GM21381 (cell line): Measurements from ENCODE around the gene PARN.

ENCODE experiments used
- ATAC-seq: cut with Tn5 transposase; IDR thresholded peaks from one replicate; pipeline ENCODE4 v1.9.1; 2021; ENCODE audit warnings: mild to moderate bottlenecking, moderate library complexity; ENCODE audit not compliant: unreplicated experiment

Gene PARN

DNA sequence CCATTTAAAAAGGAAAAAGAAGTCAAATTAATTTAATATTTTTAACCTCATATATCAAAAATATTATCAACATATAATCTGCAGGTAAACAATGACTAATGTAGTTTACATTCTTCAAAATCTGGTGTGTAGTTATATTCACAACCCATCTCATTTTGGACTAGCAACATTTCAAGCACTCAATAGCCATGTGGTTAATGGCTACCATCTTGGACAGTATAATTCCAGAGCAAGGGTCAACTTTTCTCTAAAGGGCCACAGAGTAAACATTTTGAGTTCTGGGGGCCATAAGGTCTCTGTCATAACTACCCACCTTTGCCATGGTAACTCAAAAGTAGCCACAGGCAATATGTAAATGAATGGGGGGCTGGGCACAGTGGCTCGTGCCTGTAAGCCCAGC lies 153.9 kb downstream of the PARN start:
- no peak for ATAC-seq

- ATAC-seq = no peak
Observed at GRCh38 chr16:14475370-14476139, 154.5 kb downstream of the PARN start.

GRCh38 chr16:14473488-14473887 lies 156.6 kb downstream of the PARN start:
- ATAC-seq = no peak

- no peak for ATAC-seq
Observed at GRCh38 chr16:14472357-14472756, 157.7 kb downstream of the PARN start.

DNA sequence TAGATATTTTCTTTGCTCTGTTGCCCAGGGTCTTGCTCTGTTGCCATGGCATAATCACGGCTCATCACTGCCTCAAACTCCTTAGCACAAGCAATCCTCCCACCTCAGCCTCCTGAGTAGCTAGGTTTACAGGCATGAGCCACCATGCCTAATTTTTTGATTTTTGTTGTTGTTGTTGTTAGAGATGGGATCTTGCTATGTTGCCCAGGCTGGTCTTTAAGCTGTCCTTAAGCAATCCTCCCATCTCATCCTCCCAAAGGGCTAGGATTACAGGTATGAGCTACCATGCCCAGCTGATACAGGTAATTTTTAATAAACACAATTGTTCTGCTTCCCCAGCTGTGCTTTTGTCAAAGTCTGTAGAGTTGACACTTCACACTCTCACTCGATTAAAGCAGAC lies 159.3 kb downstream of the PARN start:
- no peak for ATAC-seq

DNA sequence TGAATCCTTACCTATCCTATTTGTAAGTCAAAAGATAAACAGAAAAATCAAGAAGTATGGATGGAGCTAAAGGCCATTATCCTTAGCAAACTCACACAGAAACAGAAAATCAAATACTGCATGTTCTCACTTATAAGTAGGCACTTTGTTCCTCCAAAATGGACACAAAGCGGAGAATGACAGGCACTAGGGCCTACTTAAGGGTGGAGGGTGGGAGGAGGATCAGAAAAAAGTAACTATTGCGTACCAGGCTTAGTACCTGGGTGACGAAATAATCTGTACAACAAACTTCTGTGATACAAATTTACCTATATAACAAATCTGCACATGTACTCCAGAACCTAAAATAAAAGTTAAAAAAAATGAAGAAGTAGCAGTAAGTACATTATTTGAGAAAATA lies 164.3 kb downstream of the PARN start:
- ATAC-seq = no peak

DNA sequence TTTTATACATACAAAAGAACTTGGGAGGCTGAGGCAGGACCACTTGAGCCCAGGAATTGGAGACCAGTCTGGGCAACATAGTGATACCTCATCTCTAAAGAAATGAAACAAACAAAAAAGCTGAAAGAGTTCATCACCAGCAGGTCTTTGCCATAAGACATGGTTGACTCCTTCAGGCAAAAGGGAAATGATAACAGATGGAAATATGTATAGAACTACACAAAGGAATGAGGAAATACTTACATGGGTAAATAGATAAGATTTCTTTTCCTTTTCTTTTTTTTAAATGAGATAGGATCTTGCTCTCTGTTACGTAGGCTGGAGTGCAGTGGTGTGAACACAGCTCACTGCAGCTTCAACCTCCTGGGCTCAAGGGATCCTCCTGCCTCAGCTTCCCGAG lies 165.3 kb downstream of the PARN start:
- ATAC-seq = no peak

GRCh38 chr16:14464192-14464591 lies 165.9 kb downstream of the PARN start:
- ATAC-seq = no peak

- ATAC-seq = no peak
Observed at GRCh38 chr16:14462811-14463210, 167.2 kb downstream of the PARN start.

DNA sequence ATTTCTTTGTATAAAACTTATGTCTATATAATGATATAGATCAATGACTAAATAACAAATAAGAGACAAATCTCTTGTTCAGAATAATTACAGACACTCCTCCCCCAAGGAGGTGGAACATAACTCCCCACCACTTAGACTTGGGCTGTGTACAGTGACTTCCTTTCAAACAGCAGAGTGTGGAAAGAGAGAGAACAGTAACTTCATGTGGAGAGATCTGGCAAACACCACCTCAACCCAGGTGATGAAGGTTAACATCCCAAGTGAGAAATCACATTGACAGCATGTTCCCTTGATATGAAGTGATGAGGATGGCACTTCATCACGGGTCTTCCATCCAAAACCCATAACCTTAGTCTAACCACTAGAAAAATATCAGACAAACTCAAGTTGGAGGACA lies 169.3 kb downstream of the PARN start:
- no peak for ATAC-seq

- no peak for ATAC-seq
Observed at GRCh38 chr16:14458576-14458975, 171.5 kb downstream of the PARN start.

- ATAC-seq = no peak
Observed at GRCh38 chr16:14456793-14457481, 173.1 kb downstream of the PARN start.

DNA sequence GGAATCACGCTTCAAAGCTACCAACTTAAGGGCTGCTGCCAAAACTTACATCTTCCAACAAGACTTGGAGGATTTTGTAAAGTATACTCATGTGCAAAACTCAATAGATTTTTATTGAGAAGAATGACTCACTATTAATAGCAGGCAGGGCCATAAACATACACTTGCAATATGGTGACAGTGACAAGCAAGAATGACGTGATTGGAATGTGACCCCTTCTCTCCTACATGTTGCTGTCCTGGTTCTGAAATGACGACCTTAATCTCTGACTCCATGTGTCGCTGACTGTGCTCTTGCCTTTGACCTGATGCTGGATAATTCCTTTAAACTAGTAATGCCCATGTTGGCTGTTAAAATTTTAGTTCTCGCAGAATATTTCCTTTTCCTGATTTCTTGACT lies 174.5 kb downstream of the PARN start:
- no peak for ATAC-seq

- ATAC-seq = no peak
Observed at GRCh38 chr16:14454391-14454790, 175.7 kb downstream of the PARN start.

DNA sequence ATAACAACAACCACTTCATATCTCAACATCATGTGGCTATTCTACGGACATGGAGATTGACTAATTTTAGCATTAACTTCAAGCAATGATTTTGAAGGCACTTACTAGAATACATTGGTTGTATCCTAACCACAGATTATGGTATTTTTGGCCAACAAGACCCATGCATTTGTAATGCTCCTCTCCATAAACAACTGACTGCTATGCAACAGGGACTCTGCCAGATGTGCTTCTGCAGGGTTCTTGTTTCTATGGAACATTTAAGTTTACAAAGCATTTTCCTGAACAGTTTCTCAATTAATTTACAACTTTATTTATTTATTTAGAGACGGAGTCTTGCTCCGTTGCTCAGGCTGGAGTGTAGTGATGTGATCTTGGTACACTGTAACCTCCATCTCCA lies 178.0 kb downstream of the PARN start:
- no peak for ATAC-seq

DNA sequence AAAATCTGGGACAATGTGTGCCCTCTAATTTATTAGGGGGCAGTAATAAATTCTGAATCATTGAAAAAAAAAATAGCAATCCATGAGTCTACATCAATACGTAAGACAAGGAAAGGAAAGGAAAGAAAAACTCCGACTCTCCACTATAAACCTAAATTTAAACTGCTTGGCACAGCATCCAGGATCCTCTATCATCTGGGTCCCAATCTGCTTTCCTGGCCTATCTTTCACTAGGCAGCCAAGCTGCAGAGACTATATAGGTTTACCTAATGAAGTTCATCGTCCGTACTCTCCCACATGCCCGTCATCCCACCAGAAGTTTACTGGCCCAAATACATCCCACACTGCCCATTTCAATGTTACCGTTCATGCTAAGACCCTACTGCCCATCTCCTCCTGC lies 179.2 kb downstream of the PARN start:
- ATAC-seq = no peak

GRCh38 chr16:14449790-14450480 lies 180.1 kb downstream of the PARN start:
- ATAC-seq = no peak

- ATAC-seq = no peak
Observed at GRCh38 chr16:14449334-14449733, 180.7 kb downstream of the PARN start.

- ATAC-seq = no peak
Observed at GRCh38 chr16:14448879-14449278, 181.2 kb downstream of the PARN start.

- ATAC-seq = no peak
Observed at GRCh38 chr16:14447783-14448182, 182.3 kb downstream of the PARN start.

DNA sequence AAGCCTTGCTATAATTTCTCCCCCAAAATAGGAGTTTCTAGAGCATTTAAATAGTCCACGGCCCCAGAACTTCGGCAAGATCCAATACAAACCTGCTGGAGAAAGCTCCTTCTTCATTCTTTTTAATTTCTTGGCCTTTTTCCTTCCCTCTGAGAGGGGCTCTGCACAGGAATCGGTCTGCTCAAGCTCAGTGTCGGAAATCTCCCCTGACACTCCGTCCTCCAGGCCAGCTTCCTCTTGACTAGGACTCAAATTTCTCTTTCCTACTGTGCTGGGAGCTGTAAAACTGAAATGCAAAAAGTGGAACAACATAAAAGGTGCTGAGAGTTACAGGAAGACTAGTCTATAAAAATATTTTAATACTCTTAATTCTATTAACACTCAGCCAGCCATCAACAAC lies 183.3 kb downstream of the PARN start:
- ATAC-seq = no peak
